Activated CD4-positive, alpha-beta T cell treated with anti-CD3 and anti-CD28 coated beads for 24 hours (primary cell): ENCODE measurements around the gene ACTN3.
"Not testable (repeated sequence)": the region's sequence is repeated elsewhere in the genome, so short reads cannot be mapped to it uniquely, and the experiment has no call there.

Source experiments
- DNase-seq, 2 donors: peaks; one replicate each; pipeline ENCODE4 v3.0.0-alpha.2; 2020; ENCODE audit warnings: low read depth in 2 of 2

The ACTN3 gene

DNA sequence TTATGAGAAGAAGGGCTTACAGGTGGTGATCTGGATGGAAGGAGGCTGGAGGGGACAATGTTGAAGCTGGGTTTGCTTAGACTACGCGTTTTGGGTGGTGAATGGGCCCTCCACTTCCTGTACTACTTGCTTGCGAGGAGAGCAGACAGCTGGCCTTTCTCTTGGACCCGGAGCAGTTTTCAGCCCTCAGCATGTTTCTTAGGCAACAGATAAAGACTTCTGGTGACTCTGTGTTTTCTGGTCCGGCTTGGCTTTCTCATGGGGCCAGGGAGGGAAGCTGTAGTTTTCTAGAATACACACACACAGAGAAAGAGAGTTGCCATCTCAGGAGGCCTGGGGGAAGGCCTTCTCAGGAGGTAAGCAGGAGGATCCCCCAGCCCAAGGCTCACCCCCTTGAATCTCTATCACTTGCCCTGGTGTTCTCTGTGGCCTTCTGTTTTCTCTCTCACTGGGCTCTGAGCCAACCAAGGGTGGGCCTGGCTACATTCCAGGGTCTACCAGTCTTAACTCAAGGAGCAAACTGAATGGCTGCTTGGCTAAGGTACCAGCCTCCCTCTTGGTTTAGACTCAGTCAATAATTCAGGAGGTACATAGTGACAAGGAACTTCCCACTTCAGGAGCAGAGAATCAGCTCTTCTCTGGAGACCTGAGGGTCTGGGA, 48.7 kb downstream of the ACTN3 start:
- no peak for DNase-seq

DNA sequence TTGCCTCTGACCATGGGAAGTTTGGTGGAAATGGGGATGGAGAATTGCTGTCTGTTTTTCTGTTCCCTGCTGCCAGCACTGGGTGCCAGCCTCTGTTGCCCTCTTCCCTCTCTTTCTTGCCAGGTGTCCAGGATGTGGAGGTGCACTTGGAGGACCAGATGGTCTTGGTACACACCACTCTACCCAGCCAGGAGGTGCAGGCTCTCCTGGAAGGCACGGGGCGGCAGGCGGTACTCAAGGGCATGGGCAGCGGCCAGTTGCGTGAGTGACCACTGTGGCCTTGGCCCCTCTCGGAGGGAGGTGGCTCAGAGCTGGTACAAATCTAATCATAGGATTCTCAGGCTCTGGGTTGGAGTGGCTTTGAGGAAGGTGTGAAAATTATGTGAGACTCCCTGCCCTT, 52.3 kb downstream of the ACTN3 start:
- DNase-seq, result no peak

DNA sequence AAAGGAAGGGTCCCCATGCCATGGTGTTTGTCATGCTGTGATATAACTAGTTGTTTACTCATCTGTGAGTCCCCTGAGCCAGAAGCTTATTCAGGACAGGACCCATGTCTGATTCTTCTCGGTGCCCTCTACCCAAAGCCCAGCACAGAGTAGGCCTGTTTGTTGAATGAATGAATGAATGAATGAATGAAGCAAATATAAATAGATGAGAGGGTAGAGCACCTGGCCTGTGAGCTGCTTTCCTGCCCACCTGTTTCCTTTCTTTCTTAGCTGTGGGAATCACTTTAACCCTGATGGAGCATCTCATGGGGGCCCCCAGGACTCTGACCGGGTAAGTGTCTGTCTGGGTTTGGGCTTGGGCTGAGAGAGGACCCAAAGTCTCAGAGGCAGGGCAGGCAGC, 53.5 kb downstream of the ACTN3 start:
- no peak for DNase-seq

DNA sequence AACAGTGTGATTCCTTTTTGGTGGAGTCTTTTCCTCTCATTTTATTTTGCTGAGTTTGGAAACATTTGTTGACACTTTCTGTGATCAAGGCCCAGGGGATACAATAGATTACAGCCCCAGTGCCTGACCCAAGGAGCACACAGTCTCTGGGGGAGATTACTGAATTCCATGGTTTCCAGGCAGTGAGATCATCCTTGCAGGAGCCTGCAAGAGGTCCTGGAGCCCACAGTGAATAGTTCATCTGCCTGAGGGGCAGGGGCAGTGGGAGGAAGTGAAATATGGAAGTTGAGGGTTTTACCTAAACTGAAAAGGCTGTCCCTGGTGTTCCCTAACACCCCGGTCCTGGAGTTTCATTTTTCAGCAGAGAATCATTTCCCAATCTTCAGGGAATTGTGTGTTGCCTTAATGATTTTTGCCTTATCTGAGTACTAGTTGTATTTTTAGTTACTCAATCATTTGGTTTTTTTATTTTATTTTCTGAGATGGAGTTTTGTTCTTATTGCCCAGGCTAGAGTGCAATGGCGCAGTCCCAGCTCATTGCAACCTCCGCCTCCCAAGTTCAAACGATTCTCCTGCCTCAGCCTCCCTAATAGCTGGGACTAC, 54.0 kb downstream of the ACTN3 start:
- DNase-seq, result no peak

DNA sequence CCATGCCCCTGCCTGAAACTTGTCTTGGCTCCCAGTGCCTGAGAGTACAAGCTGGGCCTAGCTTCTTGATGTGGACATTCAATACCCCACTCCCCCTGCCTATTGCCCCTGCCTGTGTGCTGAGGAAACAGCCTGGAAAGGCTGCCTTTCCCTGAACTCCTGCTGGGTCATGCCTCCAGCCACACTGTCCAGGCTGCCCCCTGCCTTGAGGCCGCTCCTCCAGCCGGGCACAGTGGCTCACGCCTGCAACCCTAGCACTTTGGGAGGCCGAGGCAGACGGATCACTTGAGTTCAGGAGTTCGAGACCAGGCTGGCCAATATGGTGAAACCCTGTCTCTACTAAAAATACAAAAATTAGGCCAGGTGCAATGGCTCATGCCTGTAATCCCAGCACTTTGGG, 56.4 kb downstream of the ACTN3 start:
- no peak for DNase-seq

DNA sequence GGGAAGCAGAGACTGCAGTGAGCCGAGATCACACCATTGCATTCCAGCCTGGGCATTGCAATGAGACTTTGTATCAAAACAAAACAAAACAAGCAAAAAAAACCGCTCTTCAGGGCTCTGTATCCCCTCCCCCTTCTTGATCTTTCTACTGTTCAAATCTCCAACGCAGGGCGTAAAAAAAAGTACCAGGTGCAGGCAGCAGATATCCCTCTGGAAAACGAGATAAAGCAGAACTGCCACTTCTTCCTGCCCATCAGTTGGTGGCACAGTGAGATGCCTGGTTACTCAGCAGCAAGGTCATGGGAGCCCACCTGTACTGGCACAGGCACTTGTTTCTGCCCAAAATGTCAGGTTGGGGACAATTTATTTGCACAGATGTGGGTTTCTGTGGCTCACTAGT, 57.5 kb downstream of the ACTN3 start:
- no peak for DNase-seq

DNA sequence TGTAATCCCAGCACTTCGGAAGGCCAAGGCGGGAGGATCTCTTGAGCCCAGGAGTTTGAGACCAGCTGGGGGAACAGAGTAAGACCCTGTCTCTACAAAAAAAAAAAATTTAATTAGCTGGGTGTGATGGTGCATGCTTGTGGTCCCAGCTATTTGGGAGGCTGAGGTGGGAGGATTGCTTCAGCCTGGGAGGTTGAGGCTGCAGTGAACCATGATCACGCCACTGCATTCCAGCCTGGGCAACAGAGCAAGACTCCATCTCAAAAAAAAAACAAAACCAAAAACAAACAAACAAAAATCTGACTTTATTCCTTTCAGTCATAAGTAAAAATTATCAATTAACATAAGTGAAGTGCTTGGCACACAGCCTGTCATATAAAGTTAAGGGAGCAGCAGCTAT, 59.9 kb downstream of the ACTN3 start:
- DNase-seq, result not testable (repeated sequence)

DNA sequence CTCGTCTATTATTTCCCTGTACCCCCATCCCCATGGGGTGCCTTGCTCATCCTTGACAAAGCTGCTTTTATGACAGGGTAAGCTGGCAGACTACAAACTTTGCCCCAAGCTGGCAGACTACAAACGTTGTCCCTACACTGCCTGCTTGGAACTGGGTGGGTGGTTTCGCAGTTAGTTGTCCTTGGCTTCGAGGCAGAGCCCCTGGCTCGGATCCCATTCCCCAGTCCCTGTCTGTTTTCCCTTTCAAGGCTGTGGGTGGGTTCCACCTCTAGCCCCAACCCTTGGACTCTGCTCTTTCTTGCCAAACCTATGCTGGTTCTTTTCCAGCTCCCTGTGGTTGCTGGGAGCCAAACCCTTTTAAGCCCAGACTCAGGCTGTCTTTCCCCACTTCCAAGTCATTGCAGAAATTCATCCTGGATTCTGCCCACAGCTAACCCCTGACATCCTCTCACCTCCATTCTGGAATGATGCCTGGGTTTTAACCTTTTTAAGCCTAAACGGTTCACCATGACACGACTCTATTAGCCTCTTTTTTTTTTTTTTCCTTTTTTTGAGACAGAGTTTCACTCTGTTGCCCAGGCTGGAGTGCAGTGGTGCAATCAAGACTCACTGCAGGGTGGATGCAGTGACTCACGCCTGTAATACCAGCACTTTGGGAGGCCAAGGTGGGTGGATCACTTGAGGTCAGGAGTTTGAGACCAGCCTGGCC, 60.6 kb downstream of the ACTN3 start:
- no peak for DNase-seq

DNA sequence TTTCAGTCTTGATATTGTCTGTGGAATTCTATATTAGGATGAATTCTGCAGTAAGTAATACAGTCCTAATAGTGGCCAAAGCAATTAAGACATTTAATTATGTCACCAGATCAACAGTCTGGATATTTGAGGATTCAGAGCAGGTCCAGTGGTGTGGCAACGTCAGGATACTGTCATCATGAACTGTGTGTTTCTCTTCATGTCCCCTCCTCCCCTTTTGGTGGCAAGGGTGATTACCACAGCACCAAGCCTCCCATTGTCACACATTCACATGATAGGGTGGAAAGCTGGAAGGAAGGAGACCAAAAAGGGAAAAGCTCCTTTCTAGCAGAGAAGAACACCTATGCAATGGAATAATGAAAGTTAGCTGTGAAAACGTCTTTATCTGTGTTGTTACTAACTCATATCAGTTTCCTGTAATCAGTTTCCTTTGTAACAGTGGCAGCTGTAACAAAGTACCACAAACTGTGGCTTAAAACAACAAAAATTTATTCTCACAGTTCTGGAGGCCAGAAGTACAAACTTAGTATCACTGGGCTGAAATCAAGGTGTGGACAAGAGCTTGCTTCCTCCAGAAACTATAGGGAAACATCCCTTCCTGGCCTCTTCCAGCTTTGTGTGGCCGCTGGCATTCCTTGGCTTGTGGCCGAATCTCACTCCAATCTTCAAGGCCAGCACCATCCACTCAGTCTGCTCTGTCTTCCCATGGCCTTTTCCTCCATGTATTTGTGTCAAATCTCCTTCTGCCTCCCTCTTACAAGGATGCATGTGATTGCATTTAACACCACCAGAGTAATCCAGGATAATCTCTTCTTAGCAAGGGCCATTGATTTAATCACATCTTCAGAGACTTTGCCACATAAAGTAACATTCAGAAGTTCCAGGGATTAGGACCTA, 63.3 kb downstream of the ACTN3 start:
- DNase-seq, result no peak

DNA sequence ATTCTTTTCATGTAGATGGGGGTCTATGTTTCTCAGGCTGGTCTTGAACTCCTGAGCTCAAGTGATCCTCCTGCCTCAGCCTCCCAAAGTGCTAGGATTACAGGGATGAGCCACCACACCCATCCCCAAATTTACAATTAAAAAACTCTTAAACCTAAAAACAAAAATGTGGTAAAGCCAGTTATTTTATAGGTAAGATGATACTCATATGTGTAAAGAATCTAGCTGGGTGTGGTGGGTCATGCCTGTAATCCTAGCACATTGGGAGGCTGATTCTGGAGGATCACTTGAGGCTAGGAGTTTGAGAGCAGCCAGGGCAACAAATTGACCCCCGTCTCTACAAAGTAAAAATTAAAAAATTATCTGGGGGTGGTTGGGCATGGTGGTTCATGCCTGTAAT, 65.8 kb downstream of the ACTN3 start:
- no peak for DNase-seq
